ENCODE data around the gene PFAS. TPM values are rescaled to one million over a fixed set of nuclear protein-coding genes. Genes with fewer than 3 reads are reported as not detected.

PFAS gene
- total RNA-seq, 1 donor from 2014 or later = 189 TPM

DNA sequence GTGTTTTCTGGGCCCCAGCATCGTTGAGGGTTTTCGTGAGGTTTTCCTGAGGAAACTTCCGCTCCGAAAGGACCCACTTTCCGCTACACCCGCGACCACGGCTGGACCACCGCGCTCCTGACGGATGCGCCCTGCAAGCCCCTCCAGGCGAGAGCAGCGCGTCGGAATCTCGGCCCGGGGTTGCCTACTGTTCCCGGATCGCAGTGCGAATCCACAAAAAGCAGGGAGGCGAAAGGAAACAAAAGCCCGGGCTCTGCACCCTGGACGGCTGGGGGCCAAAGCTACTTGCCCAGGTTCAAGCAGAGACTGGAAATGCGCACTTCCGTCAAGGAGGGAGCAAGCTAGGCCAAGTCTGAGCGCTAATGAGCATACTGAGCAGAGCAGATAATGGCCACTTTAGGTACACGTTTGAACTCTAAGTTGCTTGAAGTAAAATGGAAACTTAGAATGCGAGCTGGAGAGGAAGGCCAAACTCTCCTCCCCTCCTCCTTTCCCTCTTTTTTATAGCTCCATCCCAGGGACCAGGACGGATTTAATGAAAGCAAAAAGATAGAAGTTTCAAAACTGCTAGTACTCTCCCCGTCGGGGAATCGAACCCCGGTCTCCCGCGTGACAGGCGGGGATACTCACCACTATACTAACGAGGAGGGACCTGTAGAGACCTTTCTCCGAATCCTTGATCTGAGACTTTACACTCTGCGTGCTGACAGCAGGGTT is 27.3 kb upstream of the PFAS start:
- peaks cover 21% of the 10 kb centered on the region for H3K27me3 Mint-ChIP-seq (ENCODE audit: insufficient read depth)
- no peaks in the 10 kb centered on the region for H3K9me3 Mint-ChIP-seq
- DNase-seq (ENCODE audit: low spot score) = peak; percentile 80
- peak overlapping the region; percentile 98 for H3K27ac Mint-ChIP-seq
- peak overlapping the region; percentile 97 for H3K4me3 Mint-ChIP-seq
- H3K36me3 Mint-ChIP-seq (ENCODE audit: low read depth) = peaks cover 10% of the 10 kb centered on the region
- intact Hi-C loops (cut with micrococcal nuclease) = loop anchor here (1.0 to 10.0 kb wide), 12 partner anchors 22 to 523 kb away; partner anchors contain the start of genes CCDC42, KRABD2 and RANGRF
- peaks cover 61% of the 10 kb centered on the region for H3K4me1 Mint-ChIP-seq (ENCODE audit: low read depth)

DNA sequence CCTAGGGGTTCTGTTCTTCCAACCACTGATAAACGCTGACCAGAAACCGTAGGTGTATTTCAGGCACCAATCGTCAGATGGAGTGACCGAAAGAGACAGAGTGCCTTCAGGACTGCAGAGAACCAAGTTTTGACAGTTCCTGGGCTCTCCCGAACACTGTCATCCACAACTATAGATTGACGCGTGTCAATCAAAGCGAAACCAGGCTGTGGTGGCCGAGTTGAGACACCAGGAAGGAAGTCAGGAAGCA is 26.8 kb upstream of the PFAS start:
- H3K9me3 Mint-ChIP-seq = no peaks in the 10 kb centered on the region
- peaks cover 21% of the 10 kb centered on the region for H3K27me3 Mint-ChIP-seq (ENCODE audit: insufficient read depth)
- intact Hi-C loops (cut with micrococcal nuclease) = loop anchor here (1.0 to 10.0 kb wide), 11 partner anchors 25 to 522 kb away; partner anchors contain the start of genes CCDC42, KRABD2 and RANGRF
- H3K36me3 Mint-ChIP-seq (ENCODE audit: low read depth) = peaks cover 14% of the 10 kb centered on the region
- peak overlapping the region; percentile 98 for H3K27ac Mint-ChIP-seq
- H3K4me1 Mint-ChIP-seq (ENCODE audit: low read depth) = peaks cover 66% of the 10 kb centered on the region
- no peak for DNase-seq (ENCODE audit: low spot score)
- peak overlapping the region; percentile 97 for H3K4me3 Mint-ChIP-seq

GRCh38 chr17:8222630-8223355 is 26.3 kb upstream of the PFAS start:
- intact Hi-C loops (cut with micrococcal nuclease) = loop anchor here (1.0 to 10.0 kb wide), 11 partner anchors 25 to 522 kb away; partner anchors contain the start of genes CCDC42, KRABD2 and RANGRF
- Mint-ChIP-seq H3K9me3 (no peaks in the 10 kb centered on the region), H3K27ac (peak overlapping the region; percentile 98), H3K4me3 (peak overlapping the region; percentile 97), H3K27me3 (ENCODE audit: insufficient read depth) (peaks cover 21% of the 10 kb centered on the region), H3K4me1 (ENCODE audit: low read depth) (peaks cover 70% of the 10 kb centered on the region), H3K36me3 (ENCODE audit: low read depth) (peaks cover 19% of the 10 kb centered on the region)
- peak; percentile 85 for DNase-seq (ENCODE audit: low spot score)

DNA sequence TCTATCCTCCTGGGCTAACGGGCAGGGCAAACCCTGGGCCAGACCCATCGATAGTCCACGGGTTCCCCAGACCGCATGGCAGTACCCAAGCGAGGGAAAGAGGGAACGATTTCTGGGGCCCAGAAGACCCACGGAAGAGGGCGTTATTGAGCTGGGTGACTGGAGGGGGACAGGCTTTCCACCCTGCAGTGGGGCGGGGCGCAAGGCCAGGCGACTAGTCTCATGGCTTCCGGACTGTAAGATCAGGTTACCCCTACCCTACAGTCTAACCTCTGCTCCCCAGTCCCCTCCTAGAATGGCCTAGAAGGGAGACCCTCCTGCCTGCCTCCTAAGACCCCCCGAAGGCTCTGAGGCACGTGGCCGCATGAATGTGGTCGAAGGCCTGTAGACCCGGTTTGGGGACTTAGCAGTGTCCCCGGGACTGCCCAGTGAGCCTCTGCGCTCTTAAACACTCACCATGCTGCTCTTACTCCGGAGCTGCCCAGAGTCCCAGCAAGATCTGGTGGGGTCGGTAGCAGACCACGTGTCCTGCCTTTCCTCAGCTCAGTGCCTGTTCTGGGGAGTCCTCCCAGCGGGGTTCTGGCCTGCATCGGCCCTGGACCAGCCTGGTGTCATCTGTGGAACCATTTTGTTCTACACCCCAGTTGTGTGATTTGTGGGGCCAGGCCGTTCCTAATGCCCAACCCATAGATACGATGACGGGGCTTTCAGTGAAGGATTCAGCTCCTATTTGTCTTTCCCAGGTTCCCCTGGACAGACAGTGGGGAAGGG is 25.5 kb upstream of the PFAS start:
- H3K27me3 Mint-ChIP-seq (ENCODE audit: insufficient read depth) = peaks cover 21% of the 10 kb centered on the region
- H3K4me1 Mint-ChIP-seq (ENCODE audit: low read depth) = peaks cover 68% of the 10 kb centered on the region
- no peaks in the 10 kb centered on the region for H3K9me3 Mint-ChIP-seq
- H3K36me3 Mint-ChIP-seq (ENCODE audit: low read depth) = peaks cover 22% of the 10 kb centered on the region
- peak overlapping the region; percentile 97 for H3K4me3 Mint-ChIP-seq
- peak; percentile 28 for DNase-seq (ENCODE audit: low spot score)
- intact Hi-C loops (cut with micrococcal nuclease) = loop anchor here (2.0 to 10.0 kb wide), 3 partner anchors 151 to 521 kb away; partner anchors contain the start of genes CCDC42 and KRABD2
- peak overlapping the region; percentile 98 for H3K27ac Mint-ChIP-seq

DNA sequence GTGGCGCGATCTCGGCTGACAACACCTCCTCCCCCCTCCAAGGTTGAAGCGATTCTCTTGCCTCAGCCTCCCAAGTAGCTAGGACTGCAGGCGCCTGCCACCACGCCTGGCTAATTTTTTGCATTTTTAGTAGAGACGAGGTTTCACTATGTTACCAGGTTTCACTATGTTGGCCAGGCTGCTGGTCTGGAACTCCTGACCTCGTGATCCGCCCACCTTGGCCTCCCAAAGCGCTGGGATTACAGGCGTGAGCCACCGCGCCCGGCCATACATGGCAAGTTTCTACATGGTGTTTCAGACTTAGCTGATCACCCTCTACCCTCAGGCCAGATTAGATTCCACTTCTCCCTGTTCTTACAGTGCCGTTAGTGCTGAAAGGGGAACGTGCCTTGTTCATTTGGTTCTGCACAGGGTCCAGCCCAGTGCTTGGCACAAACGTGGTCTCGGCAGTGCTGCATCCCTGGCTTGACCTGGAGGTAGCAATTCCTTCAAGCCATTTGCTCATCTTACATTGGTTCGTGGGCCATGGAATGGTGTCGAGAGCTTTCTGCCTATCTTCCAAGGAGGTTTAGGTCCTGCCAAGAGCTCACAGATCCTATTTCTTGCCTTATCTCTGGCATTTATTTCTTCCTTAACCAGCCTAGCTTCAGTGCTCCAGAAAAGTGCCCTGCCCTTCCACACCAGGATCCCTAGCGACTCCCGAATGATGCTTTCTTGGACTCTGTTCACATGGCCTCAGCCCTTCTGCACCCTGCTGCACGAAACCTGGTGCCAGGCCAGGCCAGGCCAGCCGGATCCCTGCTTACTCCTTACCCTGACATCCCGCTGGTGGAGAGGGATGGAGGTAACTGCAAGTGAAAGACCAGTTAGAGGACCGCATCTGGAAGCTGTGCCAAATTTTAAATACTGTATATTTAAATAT is 23.9 kb upstream of the PFAS start:
- Mint-ChIP-seq H3K27me3 (ENCODE audit: insufficient read depth) (peaks cover 21% of the 10 kb centered on the region), H3K36me3 (ENCODE audit: low read depth) (peaks cover 36% of the 10 kb centered on the region), H3K4me3 (peak overlapping the region; percentile 60), H3K4me1 (ENCODE audit: low read depth) (peaks cover 58% of the 10 kb centered on the region), H3K27ac (peak overlapping the region; percentile 76), H3K9me3 (no peaks in the 10 kb centered on the region)
- no peak for DNase-seq (ENCODE audit: low spot score)
- intact Hi-C loops (cut with micrococcal nuclease) = loop anchor here (10.0 kb wide), 2 partner anchors 150 to 520 kb away; partner anchors contain the start of genes CCDC42 and KRABD2

DNA sequence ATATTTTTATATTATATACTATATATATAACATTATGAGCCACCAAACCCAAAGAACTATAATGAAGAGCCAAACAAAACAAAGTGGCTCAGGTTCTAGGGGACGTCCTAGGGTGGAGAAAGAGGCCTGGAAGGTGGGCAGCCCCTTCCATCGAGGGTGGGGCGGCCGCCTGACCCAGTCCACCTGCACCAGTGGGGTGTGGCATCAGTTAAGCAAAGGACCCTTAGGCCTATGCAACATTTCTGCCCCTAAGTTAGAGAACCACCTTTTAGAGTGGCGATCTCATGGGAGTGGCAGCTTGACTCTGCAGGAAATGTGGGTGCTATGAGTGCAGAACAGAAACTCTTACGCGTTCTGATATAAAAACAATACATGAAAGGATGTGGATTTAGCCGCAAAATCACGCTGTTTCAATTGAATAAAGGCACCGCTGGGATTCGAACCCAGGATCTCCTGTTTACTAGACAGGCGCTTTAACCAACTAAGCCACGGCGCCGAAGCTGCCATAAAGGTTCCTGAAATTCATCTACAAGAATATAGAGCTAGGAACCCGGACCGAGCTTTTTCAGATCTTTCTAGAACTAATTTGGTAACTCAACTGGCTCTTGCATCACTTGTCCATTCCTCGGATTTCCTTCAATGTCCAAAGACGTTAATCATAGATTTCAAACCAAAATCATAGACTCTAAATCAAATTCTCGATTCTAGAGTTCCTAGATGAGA is 23.1 kb upstream of the PFAS start:
- Mint-ChIP-seq H3K4me1 (ENCODE audit: low read depth) (peaks cover 50% of the 10 kb centered on the region), H3K27ac (peak overlapping the region; percentile 94), H3K36me3 (ENCODE audit: low read depth) (peaks cover 42% of the 10 kb centered on the region), H3K9me3 (no peaks in the 10 kb centered on the region), H3K27me3 (ENCODE audit: insufficient read depth) (peaks cover 17% of the 10 kb centered on the region), H3K4me3 (peak overlapping the region; percentile 70)
- intact Hi-C loops (cut with micrococcal nuclease) = loop anchor here (1.0 to 10.0 kb wide), 6 partner anchors 15 to 519 kb away; partner anchors contain the start of genes AURKB, CCDC42 and KRABD2
- peak; percentile 65 for DNase-seq (ENCODE audit: low spot score)

DNA sequence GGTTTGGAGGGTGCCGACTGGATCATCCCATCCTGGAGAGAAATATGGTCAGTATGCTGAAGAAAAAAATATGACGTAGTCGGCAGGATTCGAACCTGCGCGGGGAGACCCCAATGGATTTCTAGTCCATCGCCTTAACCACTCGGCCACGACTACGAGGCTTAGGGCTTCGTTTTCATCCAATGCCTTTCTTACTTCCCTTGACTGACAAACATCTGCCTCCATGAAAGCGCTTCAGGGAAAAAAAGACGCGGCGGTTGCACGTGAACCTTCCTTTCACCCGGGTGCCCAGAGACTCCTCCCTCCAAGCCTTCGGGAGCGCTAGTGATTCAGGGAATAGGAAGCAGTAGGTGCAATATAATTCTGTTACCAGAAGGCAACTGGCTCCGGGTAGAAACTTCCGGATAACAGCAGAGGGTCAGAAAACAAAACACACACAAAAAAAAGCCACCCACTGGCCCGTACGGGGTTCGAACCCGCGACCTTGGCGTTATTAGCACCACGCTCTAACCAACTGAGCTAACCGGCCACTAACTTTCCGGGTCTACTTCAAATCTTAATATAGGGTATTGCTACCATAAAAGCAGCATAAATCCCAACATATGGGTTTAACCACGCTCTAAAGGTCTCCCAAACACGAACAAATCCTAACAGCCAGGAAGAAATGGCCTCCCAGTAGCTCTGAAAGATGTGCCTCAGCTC is 22.4 kb upstream of the PFAS start:
- Mint-ChIP-seq H3K9me3 (no peaks in the 10 kb centered on the region), H3K36me3 (ENCODE audit: low read depth) (peaks cover 48% of the 10 kb centered on the region), H3K27me3 (ENCODE audit: insufficient read depth) (peaks cover 13% of the 10 kb centered on the region), H3K27ac (peak overlapping the region; percentile 94), H3K4me1 (ENCODE audit: low read depth) (peaks cover 46% of the 10 kb centered on the region), H3K4me3 (peak overlapping the region; percentile 70)
- DNase-seq (ENCODE audit: low spot score) = peak; percentile 16
- intact Hi-C loops (cut with micrococcal nuclease) = loop anchor here (1.0 to 10.0 kb wide), 6 partner anchors 16 to 518 kb away; partner anchors contain the start of genes AURKB, CCDC42 and KRABD2

DNA sequence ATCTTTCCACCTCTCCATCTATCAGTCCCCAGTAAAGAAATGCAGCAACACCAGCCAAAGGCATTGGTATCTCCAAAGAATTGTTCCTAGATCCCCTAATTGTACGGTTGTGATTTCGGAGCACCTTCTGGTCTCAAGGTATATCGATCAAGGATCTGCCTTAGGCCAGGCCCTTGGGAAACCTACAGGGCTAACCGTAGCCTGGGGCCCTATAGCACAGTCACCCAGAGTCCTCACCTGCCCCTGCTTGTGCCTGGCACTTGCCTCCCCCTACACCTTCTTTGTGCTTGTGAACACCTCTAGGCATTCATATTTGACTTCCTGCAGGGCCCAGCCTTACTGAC is 21.9 kb upstream of the PFAS start:
- no peaks in the 10 kb centered on the region for H3K9me3 Mint-ChIP-seq
- peak overlapping the region; percentile 70 for H3K4me3 Mint-ChIP-seq
- intact Hi-C loops (cut with micrococcal nuclease) = loop anchor here (2.0 to 10.0 kb wide), 3 partner anchors 16 to 518 kb away; partner anchors contain the start of genes AURKB, CCDC42 and KRABD2
- peak overlapping the region; percentile 94 for H3K27ac Mint-ChIP-seq
- peaks cover 11% of the 10 kb centered on the region for H3K27me3 Mint-ChIP-seq (ENCODE audit: insufficient read depth)
- peaks cover 40% of the 10 kb centered on the region for H3K4me1 Mint-ChIP-seq (ENCODE audit: low read depth)
- H3K36me3 Mint-ChIP-seq (ENCODE audit: low read depth) = peaks cover 52% of the 10 kb centered on the region
- no peak for DNase-seq (ENCODE audit: low spot score)

- peaks cover 13% of the 10 kb centered on the region for H3K4me1 Mint-ChIP-seq (ENCODE audit: low read depth)
- no peak overlapping the region for H3K4me3 Mint-ChIP-seq
- peaks cover 69% of the 10 kb centered on the region for H3K36me3 Mint-ChIP-seq (ENCODE audit: low read depth)
- H3K9me3 Mint-ChIP-seq = no peaks in the 10 kb centered on the region
- H3K27ac Mint-ChIP-seq = no peak overlapping the region
- intact Hi-C loops (cut with micrococcal nuclease) = no loop called here
- no peak for DNase-seq (ENCODE audit: low spot score)
- no peaks in the 10 kb centered on the region for H3K27me3 Mint-ChIP-seq (ENCODE audit: insufficient read depth)
Measured at GRCh38 chr17:8231701-8232100, 17.4 kb upstream of the PFAS start.

- peaks cover 60% of the 10 kb centered on the region for H3K36me3 Mint-ChIP-seq (ENCODE audit: low read depth)
- H3K9me3 Mint-ChIP-seq = no peaks in the 10 kb centered on the region
- intact Hi-C loops (cut with micrococcal nuclease) = no loop called here
- DNase-seq (ENCODE audit: low spot score) = no peak
- H3K27ac Mint-ChIP-seq = no peak overlapping the region
- H3K4me3 Mint-ChIP-seq = no peak overlapping the region
- no peaks in the 10 kb centered on the region for H3K4me1 Mint-ChIP-seq (ENCODE audit: low read depth)
- H3K27me3 Mint-ChIP-seq (ENCODE audit: insufficient read depth) = no peaks in the 10 kb centered on the region
Measured at GRCh38 chr17:8234361-8235270, 14.5 kb upstream of the PFAS start.
